Peyer's patch (tissue), 4 donors: Measurements from ENCODE around the gene MARK3.

Experiments
- POLR2A ChIP-seq, 2 donors: fragments of 450-650 bp; IDR thresholded peaks; one replicate each; pipeline ENCODE4 v1.5.1; 2017; ENCODE audit warnings: antibody characterized with exemption in 2 of 2, mild to moderate bottlenecking in 2 of 2, moderate library complexity in 2 of 2
- TF ChIP-seq, protein P1 (sequence below), 6 experiments: fragments of 450-650 bp in 4 of 6; fragments of 200-600 bp in 2 of 6; sonication (generic) in 1 of 6; IDR thresholded peaks; one replicate each; pipeline ENCODE4 v1.5.1; 2017 to 2019; ENCODE audit warnings: antibody characterized with exemption in 6 of 6, mild to moderate bottlenecking in 3 of 6, moderate library complexity in 1 of 6

DNA sequence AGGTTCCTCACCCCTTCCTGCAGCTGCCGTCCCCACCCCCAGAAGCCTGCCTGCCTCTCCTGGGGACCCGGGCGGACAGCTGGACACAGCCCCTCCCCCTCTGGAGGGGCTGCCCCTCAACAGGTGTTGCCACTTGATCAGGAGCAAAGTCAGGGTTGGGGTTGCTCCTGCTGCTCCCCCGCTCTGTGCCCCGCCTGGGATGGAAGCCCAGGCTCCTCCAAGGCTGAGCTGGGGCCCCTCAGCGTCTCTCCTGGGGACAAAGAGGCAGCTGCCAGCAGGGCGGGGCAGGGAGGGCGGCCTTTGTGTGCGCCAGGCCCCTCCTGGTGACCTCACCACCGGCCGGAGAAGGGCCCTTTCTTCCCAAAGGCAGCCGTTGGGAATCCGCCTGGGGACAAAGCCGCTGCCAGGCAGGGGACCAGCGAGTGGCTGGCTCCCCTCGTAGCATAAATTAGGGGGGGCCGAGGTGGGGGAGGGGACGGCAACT, 157.4 kb downstream of the MARK3 start:
- TF ChIP-seq, protein P1, sequence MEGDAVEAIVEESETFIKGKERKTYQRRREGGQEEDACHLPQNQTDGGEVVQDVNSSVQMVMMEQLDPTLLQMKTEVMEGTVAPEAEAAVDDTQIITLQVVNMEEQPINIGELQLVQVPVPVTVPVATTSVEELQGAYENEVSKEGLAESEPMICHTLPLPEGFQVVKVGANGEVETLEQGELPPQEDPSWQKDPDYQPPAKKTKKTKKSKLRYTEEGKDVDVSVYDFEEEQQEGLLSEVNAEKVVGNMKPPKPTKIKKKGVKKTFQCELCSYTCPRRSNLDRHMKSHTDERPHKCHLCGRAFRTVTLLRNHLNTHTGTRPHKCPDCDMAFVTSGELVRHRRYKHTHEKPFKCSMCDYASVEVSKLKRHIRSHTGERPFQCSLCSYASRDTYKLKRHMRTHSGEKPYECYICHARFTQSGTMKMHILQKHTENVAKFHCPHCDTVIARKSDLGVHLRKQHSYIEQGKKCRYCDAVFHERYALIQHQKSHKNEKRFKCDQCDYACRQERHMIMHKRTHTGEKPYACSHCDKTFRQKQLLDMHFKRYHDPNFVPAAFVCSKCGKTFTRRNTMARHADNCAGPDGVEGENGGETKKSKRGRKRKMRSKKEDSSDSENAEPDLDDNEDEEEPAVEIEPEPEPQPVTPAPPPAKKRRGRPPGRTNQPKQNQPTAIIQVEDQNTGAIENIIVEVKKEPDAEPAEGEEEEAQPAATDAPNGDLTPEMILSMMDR (IDR thresholded peaks at IDR 0.05): no peak
- TF ChIP-seq POLR2A (IDR thresholded peaks at IDR 0.05): no peak
